Measurements from ENCODE around the gene MCHR1.
"Not testable (repeated sequence)": the region's sequence is repeated elsewhere in the genome, so short reads cannot be mapped to it uniquely, and the experiment has no call there.

MCHR1 gene

DNA sequence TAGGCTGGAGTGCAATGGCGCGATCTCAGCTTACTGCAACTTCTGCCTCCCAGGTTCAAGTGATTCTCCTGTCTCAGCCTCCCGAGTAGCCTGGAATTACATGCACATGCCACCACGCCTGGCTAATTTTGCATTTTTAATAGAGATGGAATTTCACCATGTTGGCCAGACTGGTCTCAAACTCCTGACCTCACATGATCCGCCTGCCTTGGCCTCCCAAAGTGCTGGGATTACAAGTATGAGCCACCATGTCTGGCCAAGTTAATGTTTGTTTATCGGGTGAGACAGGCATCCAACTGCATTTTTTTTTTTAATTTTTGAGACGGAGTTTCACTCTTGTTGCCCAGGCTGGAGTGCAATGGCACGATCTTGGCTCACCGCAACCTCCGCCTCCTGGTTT, 22.6 kb upstream of the MCHR1 start:
- not testable (repeated sequence) for DNase-seq

DNA sequence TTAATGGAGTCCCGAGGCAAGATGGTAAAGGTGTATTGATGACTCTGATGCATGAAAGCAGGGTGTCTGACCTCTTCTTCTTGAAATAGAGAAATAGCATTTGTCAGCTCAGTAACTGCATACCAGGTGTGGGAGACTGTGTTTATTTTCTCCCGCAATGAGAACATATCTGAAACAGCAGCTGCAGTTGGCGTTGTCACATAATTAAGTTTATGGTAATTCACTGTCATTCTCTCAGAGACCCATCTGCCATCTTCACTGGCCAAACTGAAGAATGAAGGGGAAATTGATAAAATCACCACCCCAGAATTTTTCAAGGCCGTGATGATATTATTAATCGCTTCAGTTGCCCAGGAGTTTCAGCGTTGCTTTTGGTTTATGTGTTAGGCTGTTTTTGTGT, 20.1 kb upstream of the MCHR1 start:
- no peak for DNase-seq

DNA sequence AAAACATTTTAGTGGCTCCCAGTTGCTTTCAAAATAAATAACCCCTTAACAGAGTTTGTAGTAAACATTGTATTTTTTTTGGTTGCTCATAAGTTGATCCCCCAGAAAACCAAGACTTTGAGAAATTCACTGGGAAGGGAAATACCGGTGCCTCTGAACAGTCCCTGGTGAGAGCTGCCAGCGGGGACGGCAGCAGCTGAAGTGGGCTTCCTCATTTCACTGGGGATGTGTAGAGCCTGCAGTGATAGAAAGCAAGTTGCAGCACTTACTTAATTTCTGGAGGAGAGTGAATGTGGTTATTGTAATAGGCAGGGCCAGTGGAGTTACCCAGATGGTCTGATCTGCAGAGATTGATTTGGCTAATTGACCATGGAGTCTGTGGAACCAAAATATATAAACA, 18.6 kb upstream of the MCHR1 start:
- no peak for DNase-seq

DNA sequence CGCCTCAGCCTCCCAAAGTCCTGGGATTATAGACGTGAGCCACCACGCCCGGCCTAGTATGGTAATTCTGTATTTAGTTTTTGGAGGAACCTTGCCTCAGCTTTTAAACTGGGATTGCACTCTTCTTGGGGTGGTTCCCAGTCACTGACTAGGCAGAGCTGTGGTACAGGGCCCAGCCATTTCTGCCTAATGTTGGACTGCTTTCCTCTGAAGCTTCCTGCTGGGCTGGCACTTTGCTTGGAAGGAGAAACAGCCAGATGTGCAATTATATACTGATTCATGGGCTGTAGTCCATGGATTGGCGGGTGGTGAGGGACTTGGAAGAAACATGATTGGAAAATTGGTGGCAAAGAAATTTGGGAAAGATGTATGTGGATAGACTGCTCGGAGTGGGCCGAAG, 17.6 kb upstream of the MCHR1 start:
- DNase-seq: no peak

DNA sequence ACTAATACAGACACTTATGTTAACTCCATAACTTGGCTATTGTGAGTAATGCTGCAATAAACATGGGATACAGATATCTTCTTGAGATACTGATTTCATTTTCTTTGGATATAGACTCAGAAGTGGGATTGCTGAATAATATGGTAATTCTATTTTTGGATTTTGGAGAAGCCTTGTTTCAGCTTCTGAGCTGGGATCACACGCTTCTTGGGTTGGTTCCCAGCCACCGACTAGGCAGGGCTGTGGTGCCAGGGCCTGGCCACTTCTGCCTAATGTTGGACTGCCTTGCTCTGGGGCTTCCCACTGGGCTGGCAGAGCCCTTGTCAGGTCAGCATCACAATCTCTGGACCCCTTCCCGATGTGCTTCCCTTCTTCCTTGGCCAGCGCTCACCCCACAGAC, 14.0 kb upstream of the MCHR1 start:
- no peak for DNase-seq

DNA sequence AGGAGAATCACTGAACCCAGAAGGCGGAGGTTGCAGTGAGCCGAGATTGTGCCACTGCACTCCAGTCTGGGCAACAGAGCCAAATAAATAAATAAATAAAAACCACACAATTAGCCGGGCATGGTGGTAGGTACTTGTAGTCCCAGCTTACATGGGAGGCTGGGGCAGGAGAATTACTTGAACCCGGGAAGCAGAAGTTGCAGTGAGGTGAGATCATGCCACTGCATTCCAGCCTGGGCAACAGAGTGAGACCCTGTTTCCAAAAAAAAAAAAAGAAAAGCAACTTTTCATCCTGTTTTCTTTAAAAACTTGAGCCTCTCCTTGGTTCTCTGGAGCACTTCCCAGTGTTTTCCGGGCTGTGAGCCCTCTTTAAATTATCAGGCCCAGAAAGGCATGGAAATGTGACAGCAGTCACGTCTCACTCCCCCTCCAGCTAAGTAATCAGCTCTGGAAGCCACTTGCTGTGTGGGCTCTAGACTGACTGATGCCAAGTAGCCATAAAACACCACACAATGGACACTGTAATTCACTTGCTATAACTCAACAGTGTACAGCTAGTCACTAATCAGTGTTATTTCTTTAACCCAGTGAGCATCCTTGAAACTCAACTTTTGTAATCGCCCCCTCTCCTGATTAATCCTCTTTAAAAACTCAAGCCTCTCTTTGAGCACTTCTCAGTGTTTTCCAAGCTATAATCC, 13.0 kb upstream of the MCHR1 start:
- no peak for DNase-seq

DNA sequence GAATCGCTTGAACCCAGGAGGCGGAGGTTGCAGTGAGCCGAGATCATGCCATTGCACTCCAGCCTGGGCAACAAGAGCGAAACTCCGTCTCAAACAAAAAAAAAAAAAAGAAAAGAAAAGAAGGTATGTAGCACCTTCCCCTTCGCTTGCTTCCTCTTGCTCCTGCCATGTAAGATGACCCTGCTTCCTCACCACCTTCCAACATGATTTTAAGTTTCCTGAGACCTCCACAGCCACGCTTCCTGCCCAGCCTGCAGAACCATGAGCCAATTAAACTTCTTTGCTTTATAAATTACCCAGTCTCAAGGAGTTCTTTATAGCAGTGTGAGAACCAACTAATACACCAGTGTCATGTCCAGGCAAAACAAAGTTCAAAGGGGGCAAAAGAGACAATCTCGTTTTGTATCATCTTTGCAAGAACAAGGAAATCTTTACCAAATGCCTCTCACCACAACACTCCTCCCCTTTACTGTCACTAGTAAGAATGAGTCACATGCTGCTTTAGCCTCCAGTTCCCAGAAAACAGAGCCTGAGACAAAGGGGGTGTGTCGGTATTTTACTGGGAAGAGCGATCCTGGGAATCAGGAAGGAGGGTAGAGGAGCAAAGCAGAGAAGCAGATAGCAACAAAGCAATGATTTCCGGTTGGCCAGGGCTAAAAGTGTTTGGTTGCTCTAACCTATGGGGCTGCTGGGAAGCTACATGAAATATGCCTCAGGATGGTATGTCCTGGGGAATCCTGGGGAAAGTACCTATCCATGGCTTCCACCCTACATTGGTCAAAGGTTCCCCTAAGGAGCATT, 10.5 kb upstream of the MCHR1 start:
- DNase-seq: no peak

DNA sequence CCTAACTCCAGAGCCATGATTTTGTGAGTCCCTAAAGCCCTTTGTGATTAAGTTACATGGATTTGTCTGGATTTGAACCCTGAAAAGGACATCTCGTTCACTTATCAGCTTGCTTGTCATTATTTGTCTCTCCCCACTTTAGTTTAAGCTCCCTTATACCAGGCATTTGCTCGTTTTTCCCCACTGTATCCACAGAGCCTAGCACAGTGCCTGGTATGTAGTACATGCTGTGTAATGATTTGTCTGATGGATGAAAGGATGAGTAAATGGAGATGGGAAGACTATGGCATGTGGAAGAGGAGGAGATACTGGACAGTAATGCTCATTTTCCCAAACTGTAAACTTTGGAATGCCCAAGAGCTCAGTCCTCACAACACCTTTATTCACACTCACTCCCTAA, 9.2 kb upstream of the MCHR1 start:
- DNase-seq: no peak

DNA sequence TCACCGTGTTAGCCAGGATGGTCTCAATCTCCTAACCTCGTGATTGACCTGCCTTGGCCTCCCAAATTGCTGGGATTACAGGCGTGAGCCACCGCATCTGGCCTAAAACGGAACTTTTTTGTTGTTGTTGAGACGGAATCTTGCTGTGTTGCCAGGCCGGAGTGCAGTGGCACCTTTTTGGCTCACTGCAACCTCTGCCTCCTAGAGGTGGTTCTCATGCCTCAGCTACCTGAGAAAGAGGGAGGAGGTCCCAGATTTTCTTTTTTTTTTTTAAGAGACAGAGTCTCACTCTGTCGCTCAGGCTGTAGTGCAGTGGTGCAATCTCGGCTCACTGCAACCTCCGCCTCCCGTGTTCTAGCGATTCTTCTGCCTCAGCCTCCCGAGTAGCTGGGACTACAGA, 7.9 kb upstream of the MCHR1 start:
- DNase-seq: no peak

DNA sequence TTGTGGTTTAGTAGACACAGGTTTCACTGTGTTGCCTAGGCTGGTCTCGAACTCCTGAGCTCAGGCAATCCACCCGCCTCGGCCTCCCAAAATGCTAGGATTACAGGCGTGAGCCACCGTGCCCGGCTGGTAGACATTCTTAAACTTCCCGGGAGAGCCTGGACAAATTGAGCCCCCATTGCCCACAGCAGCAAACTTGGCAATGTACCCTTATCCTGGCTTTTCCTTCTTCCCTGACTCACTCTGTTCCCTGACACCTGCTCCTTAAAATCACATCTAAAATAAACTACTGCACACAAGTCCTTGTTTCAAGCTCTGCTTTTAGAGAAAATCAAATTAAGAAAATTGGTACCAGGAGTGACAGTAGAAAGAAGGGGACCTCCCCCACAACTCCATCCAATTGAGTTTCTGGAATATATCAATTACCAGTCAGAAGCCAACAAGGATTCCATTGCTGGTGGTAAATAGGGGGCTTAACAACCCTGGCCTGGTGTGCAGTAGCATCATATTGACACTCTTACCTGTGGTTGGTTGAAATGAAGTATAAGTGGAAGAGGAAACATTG, 7.4 kb upstream of the MCHR1 start:
- DNase-seq: no peak

DNA sequence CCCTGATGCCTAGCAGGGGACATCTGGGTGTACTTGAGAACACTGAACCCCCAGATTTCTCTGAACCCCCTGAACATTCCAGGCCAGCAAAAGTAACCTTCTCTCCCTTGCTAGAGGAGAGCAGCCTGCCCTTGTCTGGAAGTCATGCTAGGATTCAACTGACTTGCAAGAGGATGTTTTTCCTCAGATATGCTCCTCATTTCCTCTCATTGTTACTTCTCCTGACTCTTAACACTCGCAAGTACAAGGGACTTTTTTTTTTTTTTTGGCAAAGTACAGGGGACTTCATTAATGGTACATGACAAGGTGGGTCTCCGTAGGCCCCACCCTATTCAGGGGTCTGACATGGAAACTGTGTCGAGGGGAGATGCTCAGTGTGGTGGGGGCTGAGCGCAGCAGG, 6.3 kb upstream of the MCHR1 start:
- DNase-seq: no peak

DNA sequence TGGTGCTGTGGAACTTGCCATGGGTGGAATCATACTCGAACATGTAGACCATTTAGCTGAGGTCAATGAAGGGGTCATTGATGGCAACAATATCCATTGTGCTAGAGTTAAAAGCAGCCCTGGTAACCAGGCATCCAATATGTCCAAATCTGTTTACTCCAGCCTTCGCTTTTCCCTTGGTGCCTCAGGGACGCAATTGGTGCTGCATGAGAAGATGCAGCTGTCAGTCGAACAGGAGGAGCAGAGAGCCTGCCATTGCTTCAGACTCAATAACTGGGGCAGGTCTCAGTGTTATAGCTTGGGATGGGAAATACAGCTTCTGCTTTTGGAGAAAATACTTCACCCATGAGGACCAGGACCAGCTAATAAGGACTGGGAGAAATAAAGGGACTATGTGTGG, 5.0 kb upstream of the MCHR1 start:
- DNase-seq: no peak

DNA sequence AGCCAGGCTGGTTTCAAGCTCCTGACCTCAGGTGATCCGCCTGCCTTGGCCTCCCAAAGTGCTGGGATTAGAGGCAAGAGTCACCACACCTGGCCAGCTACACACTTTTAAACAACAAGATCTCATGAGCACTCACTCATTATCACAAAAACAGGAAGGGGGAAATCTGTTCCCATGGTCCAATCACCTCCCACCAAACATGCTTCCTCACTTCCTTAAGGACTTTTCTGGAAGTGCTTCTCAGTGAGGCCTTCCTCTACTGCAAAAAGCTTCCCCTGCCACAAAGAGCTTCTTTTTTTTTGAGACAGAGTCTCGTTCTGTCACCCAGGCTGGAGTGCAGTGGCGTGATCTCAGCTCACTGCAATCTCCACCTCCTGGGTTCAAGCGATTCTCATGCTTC, 3.1 kb upstream of the MCHR1 start:
- DNase-seq: not testable (repeated sequence)

DNA sequence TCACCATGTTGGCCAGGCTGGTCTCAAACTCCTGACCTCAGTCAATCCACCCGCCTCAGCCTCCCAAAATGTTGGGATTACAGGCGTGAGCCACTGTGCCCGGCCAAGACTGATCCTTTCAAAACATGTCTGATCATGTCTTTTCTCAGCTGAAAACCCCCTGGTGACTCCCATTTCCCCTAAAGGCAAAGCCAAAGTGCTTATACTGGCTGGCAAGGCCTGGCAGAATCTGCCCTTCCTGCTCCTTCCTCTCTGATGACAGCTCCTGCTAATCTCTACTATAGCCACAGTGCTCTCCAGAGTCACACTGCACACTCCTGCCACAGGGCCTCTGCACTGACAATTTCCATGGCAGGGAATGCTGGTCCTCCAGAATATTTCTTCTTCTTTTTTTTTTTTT, 2.6 kb upstream of the MCHR1 start:
- DNase-seq: no peak

DNA sequence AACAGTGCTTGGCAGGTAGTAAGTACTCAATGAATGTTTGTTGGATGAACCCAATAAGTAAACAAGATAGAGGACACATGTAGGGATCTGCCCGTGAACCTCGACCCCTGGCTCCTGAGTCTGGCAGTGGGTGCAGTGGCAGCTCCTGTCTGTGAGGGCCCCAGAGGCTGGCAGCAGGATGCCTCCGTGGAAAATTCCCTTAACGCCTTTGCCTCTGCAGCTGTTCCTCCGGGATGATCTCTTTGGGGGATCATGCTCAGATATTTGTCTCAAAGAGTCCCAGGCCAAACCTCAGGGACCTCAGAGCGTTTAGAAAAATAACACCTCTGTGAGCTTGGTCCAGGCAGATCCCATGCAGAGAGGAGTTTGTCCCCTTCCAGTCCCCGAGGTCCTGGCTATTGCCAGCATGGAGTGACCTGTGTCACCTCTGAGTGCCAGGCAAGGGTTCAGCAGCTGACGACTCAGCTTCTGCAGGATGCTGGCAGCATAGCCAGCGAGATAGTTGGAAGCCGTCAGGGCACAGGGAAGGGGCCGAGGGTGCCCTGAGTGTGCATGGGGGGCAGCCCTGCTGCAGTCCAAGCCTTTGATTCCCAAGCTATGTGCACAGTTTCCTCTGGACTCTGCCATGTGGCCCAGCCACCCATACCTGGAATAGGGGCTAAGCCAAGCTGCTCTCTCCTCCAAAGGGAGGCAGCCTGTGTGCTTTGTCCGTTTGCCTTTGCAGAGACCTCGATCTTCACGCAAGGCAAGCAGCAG, 613 bp upstream of the MCHR1 start:
- no peak for DNase-seq

DNA sequence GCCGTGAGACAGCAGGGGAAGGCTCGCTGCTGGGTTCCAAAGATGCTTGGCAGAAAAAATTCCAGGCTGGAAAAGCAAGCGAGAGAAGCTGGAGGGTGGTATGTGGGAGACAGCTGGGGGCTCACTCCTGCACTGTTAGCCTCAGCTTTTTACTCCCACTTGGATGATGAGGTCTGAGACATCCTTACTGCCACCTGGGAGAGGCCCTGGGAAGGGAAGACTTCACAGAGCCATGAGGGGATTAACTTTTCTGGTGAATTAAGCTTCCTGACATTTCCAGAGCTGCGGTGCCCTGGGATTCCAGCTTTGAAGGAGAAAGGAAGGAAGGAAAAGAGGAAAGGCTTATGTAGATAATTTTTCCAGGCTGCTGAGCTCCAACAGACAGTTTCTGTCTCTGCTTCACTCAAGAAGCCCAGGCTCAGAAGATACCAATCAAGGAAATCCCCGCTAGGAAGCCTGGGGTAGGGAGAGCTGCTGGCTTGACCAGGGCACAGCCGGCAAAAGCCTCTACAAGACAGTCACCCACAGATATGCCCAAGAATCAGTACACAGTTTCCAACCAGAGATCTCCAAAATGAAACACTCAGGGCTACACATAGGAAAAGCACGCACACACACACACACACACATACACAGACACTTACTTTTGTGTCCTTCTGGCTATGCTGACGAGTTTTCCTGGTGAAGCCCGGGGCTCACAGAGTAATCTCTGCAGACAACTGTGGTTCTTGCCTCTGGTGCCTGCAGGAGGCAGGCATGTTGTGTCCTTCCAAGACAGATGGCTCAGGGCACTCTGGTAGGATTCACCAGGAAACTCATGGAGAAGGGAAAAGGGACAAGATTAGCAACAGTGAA, 907 bp downstream of the MCHR1 start:
- no peak for DNase-seq

DNA sequence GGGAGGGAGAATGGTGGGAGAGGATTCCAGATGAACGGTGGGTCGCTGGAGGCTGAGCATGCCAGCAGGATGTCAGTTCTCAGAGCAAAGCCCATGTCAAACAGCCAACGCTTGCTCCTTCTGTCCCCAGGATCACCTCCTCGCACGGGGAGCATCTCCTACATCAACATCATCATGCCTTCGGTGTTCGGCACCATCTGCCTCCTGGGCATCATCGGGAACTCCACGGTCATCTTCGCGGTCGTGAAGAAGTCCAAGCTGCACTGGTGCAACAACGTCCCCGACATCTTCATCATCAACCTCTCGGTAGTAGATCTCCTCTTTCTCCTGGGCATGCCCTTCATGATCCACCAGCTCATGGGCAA, 1.5 kb downstream of the MCHR1 start:
- DNase-seq: no peak

DNA sequence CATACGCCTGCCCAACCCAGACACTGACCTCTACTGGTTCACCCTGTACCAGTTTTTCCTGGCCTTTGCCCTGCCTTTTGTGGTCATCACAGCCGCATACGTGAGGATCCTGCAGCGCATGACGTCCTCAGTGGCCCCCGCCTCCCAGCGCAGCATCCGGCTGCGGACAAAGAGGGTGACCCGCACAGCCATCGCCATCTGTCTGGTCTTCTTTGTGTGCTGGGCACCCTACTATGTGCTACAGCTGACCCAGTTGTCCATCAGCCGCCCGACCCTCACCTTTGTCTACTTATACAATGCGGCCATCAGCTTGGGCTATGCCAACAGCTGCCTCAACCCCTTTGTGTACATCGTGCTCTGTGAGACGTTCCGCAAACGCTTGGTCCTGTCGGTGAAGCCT, 2.2 kb downstream of the MCHR1 start:
- DNase-seq: no peak

DNA sequence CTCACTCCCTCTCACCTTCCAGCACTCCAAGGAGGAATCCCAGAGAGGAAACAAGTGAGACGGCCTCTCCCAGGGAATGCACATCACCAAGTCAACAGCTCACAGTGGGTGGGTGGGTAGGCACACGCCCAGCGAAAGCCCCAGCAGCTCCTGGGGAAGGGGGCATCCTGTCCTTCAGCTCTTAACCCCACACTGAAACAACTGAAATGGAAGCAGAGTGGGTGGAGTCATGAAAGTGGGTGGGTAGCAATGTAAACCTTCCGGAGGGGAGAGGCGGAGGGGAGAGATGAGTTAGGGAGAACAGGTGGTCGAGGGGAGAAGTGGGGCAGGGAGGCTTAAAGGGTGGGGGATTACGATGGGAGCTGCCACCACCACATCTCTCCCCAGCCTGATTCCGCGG, 5.4 kb downstream of the MCHR1 start:
- DNase-seq: no peak

DNA sequence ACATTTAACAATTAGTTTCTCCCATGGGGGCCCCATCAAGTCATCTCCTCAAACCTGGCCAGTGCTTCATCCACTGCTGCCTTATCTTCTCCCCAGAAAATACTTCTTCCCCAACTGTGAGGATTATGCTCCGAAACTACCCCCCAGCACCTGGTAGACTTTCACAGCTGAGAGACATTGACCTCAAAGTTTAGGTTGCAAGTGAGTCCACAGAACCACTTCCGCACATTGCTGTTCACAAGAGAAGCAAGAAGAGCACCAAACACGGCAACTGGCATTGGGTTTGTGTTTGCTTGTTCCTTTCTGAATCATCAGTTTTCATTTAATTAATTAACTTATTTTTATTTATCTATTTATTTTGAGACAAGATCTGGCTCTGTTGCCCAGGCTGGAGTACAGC, 6.1 kb downstream of the MCHR1 start:
- no peak for DNase-seq

DNA sequence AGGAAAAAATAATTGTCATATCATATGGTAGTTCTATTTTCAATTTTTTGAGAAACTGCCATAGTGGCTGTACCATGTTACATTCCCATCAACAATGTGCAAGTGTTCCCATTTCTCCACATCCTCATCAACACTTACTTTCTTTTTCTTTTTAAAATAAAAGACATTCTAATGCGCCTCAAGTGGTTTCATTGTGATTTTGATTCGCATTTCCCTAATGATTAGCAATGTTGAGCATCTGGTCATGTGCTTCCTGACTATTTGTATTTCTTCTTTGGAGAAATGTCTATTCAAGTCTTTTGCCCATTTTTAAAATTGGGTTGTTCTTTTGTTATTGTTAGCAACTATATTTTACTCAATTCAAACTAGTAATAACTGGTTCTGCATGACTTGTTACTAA, 8.4 kb downstream of the MCHR1 start:
- no peak for DNase-seq

DNA sequence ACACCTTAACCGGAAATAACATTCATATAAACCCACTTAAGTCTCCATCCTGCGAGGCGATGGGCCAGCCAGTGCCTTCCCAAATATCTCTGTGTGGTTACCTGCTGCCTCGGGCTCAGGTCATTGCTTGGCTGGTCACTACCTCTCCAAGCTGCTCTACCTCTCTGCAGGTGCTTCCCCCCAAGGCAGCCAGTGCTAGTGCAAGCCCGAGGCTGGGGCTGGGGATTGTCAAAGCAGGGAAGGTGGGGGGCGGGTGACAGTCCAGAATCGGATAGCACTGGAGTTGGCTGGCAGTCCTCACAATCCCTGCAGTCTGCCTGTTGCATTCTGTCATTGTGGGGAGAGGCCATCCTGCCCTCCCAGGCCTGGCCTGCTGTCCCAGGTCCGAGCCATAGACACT, 11.1 kb downstream of the MCHR1 start:
- no peak for DNase-seq

DNA sequence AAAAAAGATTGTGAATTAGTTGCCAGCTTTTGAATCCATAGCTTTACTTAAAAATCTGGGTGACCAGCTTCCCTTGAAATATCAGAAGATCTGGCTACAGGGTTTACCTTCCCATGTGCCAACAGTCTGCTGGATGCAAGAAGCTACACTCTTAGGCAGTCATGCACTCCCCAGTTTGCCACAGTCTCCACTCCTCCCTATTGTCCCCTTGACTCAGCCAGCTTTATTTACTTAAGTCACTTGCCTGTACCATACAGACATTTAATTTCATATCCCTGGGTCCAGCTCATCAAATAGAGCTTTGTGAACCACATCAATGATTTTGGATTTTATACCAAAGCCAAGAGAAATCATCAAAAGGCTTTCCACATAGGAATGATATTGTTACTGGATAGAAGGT, 12.2 kb downstream of the MCHR1 start:
- DNase-seq: no peak

Data from SHP77 treated with DMSO at 0.1 percent for 48 hours (cell line).